Hepatic stellate cell (primary cell): ENCODE measurements around the gene ARMC12.
"Not testable (repeated sequence)": the region's sequence is repeated elsewhere in the genome, so short reads cannot be mapped to it uniquely, and the experiment has no call there.

Experiments
- DNase-seq: peaks from one replicate; pipeline ENCODE4 v3.0.0; 2011; ENCODE audit warnings: low spot score

The ARMC12 gene

GRCh38 chr6:35736982-35737412 lies at the start of gene ARMC12:
Gene ARMC12, plus strand, starts transcription at chr6:35737032. Its CDS starts 77 bp downstream, at chr6:35737109.
- no peak for DNase-seq

- DNase-seq, result no peak
These were observed 48.9 kb upstream of the ARMC12 start for GRCh38 chr6:35687658-35688604.

GRCh38 chr6:35688605-35689322 lies 48.1 kb upstream of the ARMC12 start, which contains the start of gene FKBP5:
Gene FKBP5, minus strand, starts transcription at chr6:35688915. Its CDS starts 46,091 bp downstream, at chr6:35642824.
- DNase-seq, result peak; percentile 95

- DNase-seq, result not testable (repeated sequence)
These were observed 46.8 kb upstream of the ARMC12 start for GRCh38 chr6:35690006-35690405.

GRCh38 chr6:35690484-35690883 lies 46.3 kb upstream of the ARMC12 start:
- no peak for DNase-seq

- peak; percentile 15 for DNase-seq
These were observed 45.6 kb upstream of the ARMC12 start for GRCh38 chr6:35691027-35691824.

- peak; percentile 32 for DNase-seq
These were observed 42.4 kb upstream of the ARMC12 start for GRCh38 chr6:35694462-35694861.

- DNase-seq, result not testable (repeated sequence)
These were observed 38.4 kb upstream of the ARMC12 start for GRCh38 chr6:35698430-35698829.

- no peak for DNase-seq
These were observed 38.0 kb upstream of the ARMC12 start for GRCh38 chr6:35698858-35699257.

- no peak for DNase-seq
These were observed 33.3 kb upstream of the ARMC12 start for GRCh38 chr6:35703554-35703953.

- no peak for DNase-seq
These were observed 30.4 kb upstream of the ARMC12 start for GRCh38 chr6:35706468-35706867.

- DNase-seq, result no peak
These were observed 29.0 kb upstream of the ARMC12 start for GRCh38 chr6:35707714-35708407.

GRCh38 chr6:35708585-35708984 lies 28.2 kb upstream of the ARMC12 start:
- no peak for DNase-seq

- DNase-seq, result no peak
These were observed 26.5 kb upstream of the ARMC12 start for GRCh38 chr6:35710241-35710847.

GRCh38 chr6:35711731-35712130 lies 25.1 kb upstream of the ARMC12 start:
- no peak for DNase-seq

- DNase-seq, result no peak
These were observed 23.6 kb upstream of the ARMC12 start for GRCh38 chr6:35713006-35713767.

GRCh38 chr6:35716798-35717197 lies 20.0 kb upstream of the ARMC12 start:
- no peak for DNase-seq

GRCh38 chr6:35717449-35718374 lies 19.1 kb upstream of the ARMC12 start:
- no peak for DNase-seq

- DNase-seq, result no peak
These were observed 18.5 kb upstream of the ARMC12 start for GRCh38 chr6:35718375-35718736.
